Breast epithelium (tissue), 4 donors: Measurements from ENCODE around the gene ARSJ. TPM values are rescaled to one million over a fixed set of nuclear protein-coding genes. Genes with fewer than 3 reads are reported as not detected.

ENCODE experiments used
- DNase-seq, 2 donors: peaks; one replicate each; pipeline ENCODE4 v3.0.0-alpha.2; 2019; ENCODE audit warnings: low spot score in 2 of 2
- H3K27ac ChIP-seq, 2 donors: fragments of 200-600 bp; sonication (generic) in 1 of 2; one replicate each; pipeline ENCODE4 v1.5.1; 2016 to 2019; ENCODE audit warnings: mild to moderate bottlenecking in 1 of 2
- H3K27me3 ChIP-seq, 2 donors: fragments of 200-600 bp; sonication (generic) in 1 of 2; one replicate each; pipeline versions ENCODE4 v1.5.1 to v1.6.0; 2017 to 2019; ENCODE audit warnings: control low read depth in 1 of 2, mild to moderate bottlenecking in 1 of 2
- H3K36me3 ChIP-seq: fragments of 200-600 bp; one replicate; pipeline ENCODE4 v1.5.1; 2019
- H3K4me1 ChIP-seq, 2 donors: fragments of 200-600 bp; sonication (generic); one replicate each; pipeline ENCODE4 v1.5.1; 2016 to 2019; ENCODE audit warnings: control low read depth in 1 of 2
- H3K4me3 ChIP-seq, 3 donors: fragments of 200-600 bp; sonication (generic); 1 replicate in 2 of 3; 2 replicates in 1 of 3; pipeline ENCODE4 v1.5.1; 2016 to 2019; ENCODE audit warnings: mild to moderate bottlenecking in 3 of 3, moderate library complexity in 2 of 3
- H3K9me3 ChIP-seq, 2 donors: fragments of 200-600 bp; sonication (generic) in 1 of 2; one replicate each; pipeline ENCODE4 v1.5.1; 2016 to 2019; ENCODE audit warnings: control low read depth in 1 of 2
- CTCF ChIP-seq, 3 donors: fragments of 450-650 bp; IDR thresholded peaks; one replicate each; pipeline ENCODE4 v1.5.1; 2016 to 2017; ENCODE audit warnings: antibody characterized with exemption in 3 of 3, mild to moderate bottlenecking in 3 of 3, moderate library complexity in 3 of 3
- POLR2A ChIP-seq: fragments of 450-650 bp; IDR thresholded peaks from one replicate; pipeline ENCODE4 v1.6.1; 2016; ENCODE audit warnings: antibody characterized with exemption, mild to moderate bottlenecking, moderate library complexity
- POLR2AphosphoS5 ChIP-seq, 3 donors: sonication (generic); formaldehyde crosslinking; IDR thresholded peaks; one replicate each; pipeline ENCODE4 v1.6.1; 2017; ENCODE audit warnings: antibody characterized with exemption in 3 of 3
- intact Hi-C: fragments of 100-400 bp; cut with DNase I; formaldehyde crosslinking; loops from one replicate; pipeline ENCODE4 v1.15.1; 2023; ENCODE audit warnings: low total_unique reads
- total RNA-seq, 3 donors: library from RNA; depleted of rRNA; stranded (reverse); fragments of >200 nt; gene quantifications; one replicate each; pipeline ENCODE4 v1.1.0, GENCODE V29; 2016

ARSJ gene
- total RNA-seq, 3 donors from 2014 or later, result 1.1 to 10.7 (median 8.8) TPM

GRCh38 chr4:113957956-113958355 is 21.5 kb downstream of the ARSJ start:
- Histone ChIP-seq H3K36me3 (no peaks in the 10 kb centered on the region), H3K27ac (no peak overlapping the region), H3K4me3 (no peak overlapping the region), H3K27me3 (no peaks in the 10 kb centered on the region), H3K9me3 (no peaks in the 10 kb centered on the region), H3K4me1 (no peaks in the 10 kb centered on the region)
- DNase-seq, result no peak
- TF ChIP-seq CTCF (IDR thresholded peaks at IDR 0.05) (no peak), POLR2AphosphoS5 (IDR thresholded peaks at IDR 0.05) (no peak), POLR2A (no peak)
- intact Hi-C loops, result no loop called here

GRCh38 chr4:113955948-113956347 is 23.5 kb downstream of the ARSJ start:
- intact Hi-C loops, result no loop called here
- Histone ChIP-seq H3K9me3 (no peaks in the 10 kb centered on the region), H3K27ac (no peak overlapping the region), H3K4me1 (peaks cover 0 to 5% of the 10 kb centered on the region in 2 donors), H3K36me3 (no peaks in the 10 kb centered on the region), H3K27me3 (no peaks in the 10 kb centered on the region), H3K4me3 (no peak overlapping the region)
- TF ChIP-seq POLR2AphosphoS5 (IDR thresholded peaks at IDR 0.05) (no peak), POLR2A (no peak), CTCF (IDR thresholded peaks at IDR 0.05) (no peak)
- no peak for DNase-seq

DNA sequence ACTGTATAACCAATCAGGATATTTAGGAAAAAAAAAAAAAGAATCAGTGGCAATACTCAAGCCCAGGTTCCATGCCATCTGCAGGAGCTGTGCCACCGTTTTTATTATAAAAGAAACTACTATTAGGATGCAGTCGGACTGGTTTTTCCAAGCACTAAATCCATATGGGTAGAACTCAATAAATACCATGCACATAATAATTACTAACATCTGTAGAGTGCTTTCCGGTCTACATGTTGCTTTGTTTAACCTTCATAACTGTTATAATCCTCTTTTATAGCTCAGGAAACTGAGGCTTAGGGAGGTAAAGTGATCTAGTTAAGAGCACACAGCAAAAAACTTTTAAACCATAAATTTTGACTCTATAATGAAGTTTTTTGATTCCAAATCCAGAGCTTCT is 24.0 kb downstream of the ARSJ start:
- no peak overlapping the region for H3K4me3 ChIP-seq
- H3K4me1 ChIP-seq, result peaks cover 0 to 5% of the 10 kb centered on the region in 2 donors
- H3K27me3 ChIP-seq, result no peaks in the 10 kb centered on the region
- no peaks in the 10 kb centered on the region for H3K9me3 ChIP-seq
- H3K27ac ChIP-seq, result no peak overlapping the region
- TF ChIP-seq CTCF (IDR thresholded peaks at IDR 0.05) (no peak), POLR2A (no peak), POLR2AphosphoS5 (IDR thresholded peaks at IDR 0.05) (no peak)
- no peak for DNase-seq
- intact Hi-C loops, result no loop called here
- H3K36me3 ChIP-seq, result no peaks in the 10 kb centered on the region

DNA sequence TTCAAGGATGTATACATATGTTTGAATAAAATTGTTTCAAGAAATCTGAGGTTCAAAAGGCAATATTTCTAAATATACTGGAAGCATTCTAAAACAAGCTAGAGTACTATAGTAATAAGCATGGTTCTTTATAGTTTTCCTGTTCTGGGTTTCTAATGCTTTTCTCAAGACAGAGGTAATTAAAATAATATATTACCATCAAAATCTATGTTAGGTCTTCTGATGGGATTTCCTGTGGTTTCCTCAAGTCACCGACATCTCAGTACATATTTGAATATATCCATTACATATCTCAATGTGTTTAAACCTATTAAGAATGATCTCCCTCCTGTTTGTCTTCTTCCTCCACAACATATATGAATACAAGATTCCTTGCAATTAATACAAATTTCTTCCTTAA is 25.6 kb downstream of the ARSJ start:
- H3K36me3 ChIP-seq, result no peaks in the 10 kb centered on the region
- peaks cover 0 to 5% of the 10 kb centered on the region in 2 donors for H3K4me1 ChIP-seq
- intact Hi-C loops, result no loop called here
- H3K27ac ChIP-seq, result no peak overlapping the region
- no peak for TF ChIP-seq POLR2AphosphoS5 (IDR thresholded peaks at IDR 0.05)
- no peak for TF ChIP-seq CTCF (IDR thresholded peaks at IDR 0.05)
- TF ChIP-seq POLR2A, result no peak
- H3K4me3 ChIP-seq, result no peak overlapping the region
- H3K9me3 ChIP-seq, result no peaks in the 10 kb centered on the region
- no peak for DNase-seq
- H3K27me3 ChIP-seq, result no peaks in the 10 kb centered on the region

- no peak overlapping the region for H3K27ac ChIP-seq
- H3K4me3 ChIP-seq, result no peak overlapping the region
- H3K27me3 ChIP-seq, result no peaks in the 10 kb centered on the region
- TF ChIP-seq CTCF (IDR thresholded peaks at IDR 0.05), result peak; percentile 17 to 68 (median 42)
- no peak for TF ChIP-seq POLR2A
- TF ChIP-seq POLR2AphosphoS5 (IDR thresholded peaks at IDR 0.05), result no peak
- intact Hi-C loops, result no loop called here
- peaks cover 0 to 5% of the 10 kb centered on the region in 2 donors for H3K4me1 ChIP-seq
- DNase-seq, result no peak
- no peaks in the 10 kb centered on the region for H3K36me3 ChIP-seq
- no peaks in the 10 kb centered on the region for H3K9me3 ChIP-seq
Observed at GRCh38 chr4:113952452-113953029, 26.9 kb downstream of the ARSJ start.
